K562 (cell line): ENCODE measurements around the gene PLEKHM2. TPM values are rescaled to one million over a fixed set of nuclear protein-coding genes. Genes with fewer than 3 reads are reported as not detected.
A peak's percentile ranks its signal among the peaks of the same experiment; 100 is the strongest.

Source experiments
- CREBBP ChIP-seq: IDR thresholded peaks from one replicate; pipeline ENCODE4 v1.6.1; 2012; ENCODE audit warnings: low read depth, mild to moderate bottlenecking, control low read depth, inconsistent platforms, low read length
- DPF2 ChIP-seq: fragments of 450-650 bp; IDR thresholded peaks from 2 replicates; pipeline ENCODE4 v1.6.1; 2016
- ELK1 ChIP-seq: sonication (generic); formaldehyde crosslinking; IDR thresholded peaks from 2 replicates; pipeline ENCODE4 v1.8.1; 2022; ENCODE audit warnings: missing genetic modification reagents
- HDAC1 ChIP-seq, 2 experiments: fragments of 450-650 bp; IDR thresholded peaks; 2 replicates each; pipeline ENCODE4 v1.6.1; 2016 to 2017; ENCODE audit warnings: inconsistent platforms in 1 of 2, mild to moderate bottlenecking in 1 of 2, moderate library complexity in 1 of 2
- HNRNPK ChIP-seq: fragments of 200-400 bp; formaldehyde crosslinking; IDR thresholded peaks from one replicate; pipeline ENCODE4 v1.6.1; 2018; ENCODE audit warnings: mild to moderate bottlenecking, low read depth, low read length; ENCODE audit not compliant: poor library complexity, severe bottlenecking
- PHTF2 ChIP-seq: fragments of 250-450 bp; sonication (Bioruptor Pico); IDR thresholded peaks from 2 replicates; pipeline ENCODE4 v1.5.0; 2021; ENCODE audit warnings: mild to moderate bottlenecking
- RBM17 ChIP-seq: fragments of 200-400 bp; formaldehyde crosslinking; IDR thresholded peaks from 2 replicates; pipeline ENCODE4 v1.6.1; 2017; ENCODE audit warnings: low read depth, mild to moderate bottlenecking, low read length, borderline replicate concordance
- SMAD3 ChIP-seq: fragments of 450-650 bp; formaldehyde crosslinking; conservative IDR thresholded peaks from 2 replicates; pipeline ENCODE4 v1.4.0; 2020; ENCODE audit warnings: mild to moderate bottlenecking
- TBP ChIP-seq: optimal IDR thresholded peaks from 2 replicates; pipeline ENCODE3; 2011; ENCODE audit warnings: low read depth, low read length, improper control_type of control experiment
- ZNF174 ChIP-seq: fragments of 250-450 bp; sonication (Bioruptor Pico); IDR thresholded peaks from 2 replicates; pipeline ENCODE4 v1.4.0; 2020; ENCODE audit warnings: mild to moderate bottlenecking
- ZNF395 ChIP-seq: fragments of 200-800 bp; sonication (Bioruptor generic); IDR thresholded peaks from 2 replicates; pipeline ENCODE4 v1.6.1; 2017; ENCODE audit warnings: missing genetic modification characterization, missing compliant biosample characterization
- ZNF407 ChIP-seq: fragments of 450-650 bp; IDR thresholded peaks from 2 replicates; pipeline ENCODE4 v1.6.1; 2016; ENCODE audit warnings: low read depth
- ZNF589 ChIP-seq: fragments of 200-800 bp; sonication (Bioruptor generic); IDR thresholded peaks from 2 replicates; pipeline ENCODE4 v1.6.1; 2016; ENCODE audit warnings: low read depth, missing genetic modification characterization, missing compliant biosample characterization
- ZNF764 ChIP-seq: fragments of 250-450 bp; sonication (Bioruptor Pico); IDR thresholded peaks from 2 replicates; pipeline ENCODE4 v1.4.0; 2020; ENCODE audit warnings: low read depth, mild to moderate bottlenecking, moderate library complexity
- polyA plus RNA-seq, 8 experiments: library from polyadenylated mRNA; depleted of rRNA in 4 of 8; stranded (reverse) in 5 of 8; unstranded in 3 of 8; fragments of >200 nt; fragmentation: Nextera tagmentation in 2 of 8; fragmentation: Illumina TruSeq in 1 of 8; extraction: Ambion mirVana in 2 of 8; extraction: Trizol in 1 of 8; gene quantifications; 2 replicates each; pipeline versions ENCODE4 v1.2.1 to v1.2.3, GENCODE V29; 2011 to 2014; ENCODE audit warnings: inconsistent platforms in 1 of 8, missing spikeins in 1 of 8
- total RNA-seq, 7 experiments: library from RNA; depleted of rRNA in 6 of 7; stranded (reverse); fragments of >200 nt in 6 of 7; fragmentation: Illumina TruSeq in 2 of 7; extraction: Trizol in 2 of 7; gene quantifications; 2 replicates each; pipeline versions ENCODE4 v1.2.1 to v1.2.3, GENCODE V29; 2011 to 2021; ENCODE audit warnings: low replicate concordance in 1 of 7

PLEKHM2 gene
- total and polyA plus RNA-seq, 9 of the 15 experiments (the other 6 are each of a cell fraction or from before 2014, with no cell fraction given): 0.27 to 63.7 (median 33.2) TPM

- TF ChIP-seq ZNF407: no peak
- TF ChIP-seq ZNF395 (CRISPR knock-in tag): peak; percentile 76; the same call in 1 of the 2 replicates
- no peak for TF ChIP-seq SMAD3 (CRISPR knock-in tag)
- no peak for TF ChIP-seq PHTF2 (CRISPR knock-in tag)
- peak; percentile 50; the same call in 1 of the 2 replicates for TF ChIP-seq DPF2
- TF ChIP-seq RBM17: no peak
- no peak for TF ChIP-seq HDAC1 (IDR thresholded peaks at IDR 0.05)
- no peak for TF ChIP-seq ZNF589 (CRISPR knock-in tag)
- TF ChIP-seq HNRNPK: no peak
- TF ChIP-seq ELK1 (CRISPR knock-in tag): no peak
- peak; percentile 53 for TF ChIP-seq TBP
- no peak for TF ChIP-seq ZNF764
- TF ChIP-seq CREBBP: no peak
- TF ChIP-seq ZNF174 (CRISPR knock-in tag): no peak
Measured at GRCh38 chr1:15684468-15685291, 560 bp downstream of the PLEKHM2 start (continued).
